Keratinocyte (primary cell): ENCODE measurements around the gene MSANTD2. TPM values are rescaled to one million over a fixed set of nuclear protein-coding genes. Genes with fewer than 3 reads are reported as not detected.

ENCODE experiments used
- DNase-seq: peaks from one replicate; pipeline ENCODE4 v3.0.0-alpha.2; 2011; ENCODE audit warnings: low read depth, missing footprints, low spot score
- FAIRE-seq: peaks from 2 replicates; lab custom pipeline; 2011; peaks lifted over from hg19 to GRCh38; lab: Jason Lieb, UNC
- H2AFZ ChIP-seq: 2 replicates; pipeline ENCODE4 v1.6.0; 2012; ENCODE audit warnings: low read length, control low read depth, inconsistent platforms; ENCODE audit not compliant: control insufficient read depth
- H3K27ac ChIP-seq: 2 replicates; pipeline ENCODE4 v1.5.1; 2011; ENCODE audit warnings: low read length; ENCODE audit not compliant: control insufficient read depth, insufficient read depth
- H3K27me3 ChIP-seq: 3 replicates; pipeline ENCODE4 v1.6.0; 2011; ENCODE audit warnings: low read length; ENCODE audit not compliant: control insufficient read depth, insufficient read depth; ENCODE audit errors: extremely low read depth
- H3K36me3 ChIP-seq, 2 experiments: 2 replicates in 1 of 2; 3 replicates in 1 of 2; pipeline ENCODE4 v1.5.1; 2011; ENCODE audit warnings: low read length in 2 of 2, mild to moderate bottlenecking in 1 of 2; ENCODE audit not compliant: control insufficient read depth in 2 of 2, insufficient read depth in 2 of 2; ENCODE audit errors: extremely low read depth in 1 of 2
- H3K4me1 ChIP-seq: 3 replicates; pipeline ENCODE4 v1.5.1; 2011; ENCODE audit warnings: low read length; ENCODE audit not compliant: control insufficient read depth, insufficient read depth; ENCODE audit errors: extremely low read depth
- H3K4me2 ChIP-seq: 3 replicates; pipeline ENCODE4 v1.6.0; 2011; ENCODE audit warnings: low read depth, low read length; ENCODE audit not compliant: control insufficient read depth, insufficient read depth; ENCODE audit errors: extremely low read depth
- H3K4me3 ChIP-seq, 3 experiments: fragments of 200-600 bp in 1 of 3; sonication (generic) in 1 of 3; 2 replicates in 2 of 3; 3 replicates in 1 of 3; pipeline ENCODE4 v1.5.1; 2011 to 2016; ENCODE audit warnings: low read length in 3 of 3, mild to moderate bottlenecking in 3 of 3, control low read depth in 2 of 3, inconsistent platforms in 1 of 3, low read depth in 1 of 3, mixed read lengths in 1 of 3, mixed run types in 1 of 3, moderate library complexity in 1 of 3; ENCODE audit not compliant: control insufficient read depth in 2 of 3, insufficient read depth in 2 of 3; ENCODE audit errors: extremely low read depth in 1 of 3
- H3K79me2 ChIP-seq: 2 replicates; pipeline ENCODE4 v1.6.0; 2012; ENCODE audit warnings: low read length; ENCODE audit not compliant: control insufficient read depth, insufficient read depth
- H3K9ac ChIP-seq: 3 replicates; pipeline ENCODE4 v1.6.0; 2011; ENCODE audit warnings: low read length; ENCODE audit not compliant: control insufficient read depth, insufficient read depth; ENCODE audit errors: extremely low read depth
- H3K9me1 ChIP-seq: 3 replicates; pipeline ENCODE4 v1.6.0; 2011; ENCODE audit warnings: low read length; ENCODE audit not compliant: control insufficient read depth, insufficient read depth; ENCODE audit errors: extremely low read depth
- H3K9me3 ChIP-seq: 2 replicates; pipeline ENCODE4 v1.5.1; 2012; ENCODE audit warnings: low read depth, low read length; ENCODE audit not compliant: control insufficient read depth
- H4K20me1 ChIP-seq: 3 replicates; pipeline ENCODE4 v1.6.0; 2011; ENCODE audit warnings: low read length; ENCODE audit not compliant: control insufficient read depth, insufficient read depth; ENCODE audit errors: extremely low read depth
- EZH2 ChIP-seq: IDR thresholded peaks from one replicate; pipeline ENCODE4 v1.6.1; 2012; ENCODE audit warnings: inconsistent platforms, mild to moderate bottlenecking, low read length, moderate library complexity
- dilution Hi-C: fragments of 300-500 bp; cut with MboI; formaldehyde crosslinking; loops from one replicate; pipeline ENCODE4 v1.7.0; 2020; ENCODE audit warnings: low sequenced_read_pairs; ENCODE audit not compliant: extremely low pct_ligation_motif_present
- polyA plus RNA-seq, 5 experiments: library from polyadenylated mRNA; depleted of rRNA in 3 of 5; stranded (reverse) in 3 of 5; stranded (forward) in 1 of 5; unstranded in 1 of 5; fragments of >200 nt; gene quantifications; 1 replicate in 1 of 5; 2 replicates in 3 of 5; 3 replicates in 1 of 5; pipeline versions ENCODE4 v1.2.1 to v1.2.3, GENCODE V29; 2011 to 2012; ENCODE audit warnings: missing spikeins in 2 of 5, low read depth in 1 of 5, low replicate concordance in 1 of 5
- TF ChIP-seq, protein P1 (sequence below), 3 experiments: IDR thresholded peaks in 1 of 3; conservative IDR thresholded peaks in 1 of 3; optimal IDR thresholded peaks in 1 of 3; 2 replicates in 2 of 3; 3 replicates in 1 of 3; pipeline versions ENCODE3 to v1.5.1; 2011; ENCODE audit warnings: low read length in 3 of 3, mild to moderate bottlenecking in 3 of 3, moderate library complexity in 2 of 3, control low read depth in 1 of 3, inconsistent platforms in 1 of 3; ENCODE audit not compliant: insufficient read depth in 2 of 3; ENCODE audit errors: extremely low read depth in 1 of 3

MSANTD2 gene
- polyA plus RNA-seq, 1 donor (not counting 4 experiments of a cell fraction or from before 2014, with no cell fraction given) = 6.6 TPM

DNA sequence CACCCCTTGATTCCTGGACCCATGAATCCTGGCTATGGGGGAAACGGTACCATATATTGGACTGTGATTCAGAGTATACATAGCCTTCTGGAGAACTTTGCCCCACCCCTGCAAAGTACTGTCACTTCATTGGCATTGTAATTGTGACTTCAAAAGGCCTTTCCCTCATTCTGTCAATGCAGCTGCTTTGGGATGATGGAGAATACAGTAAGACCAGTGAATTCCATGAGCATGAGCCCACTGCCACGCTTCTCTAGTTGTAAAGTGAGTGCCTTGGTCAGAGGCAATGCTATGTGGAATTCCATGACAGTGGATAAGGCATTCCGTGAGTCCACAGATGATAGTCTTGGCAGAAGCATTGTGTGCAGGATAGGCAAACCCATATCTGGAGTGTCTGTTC lies 25.7 kb upstream of the MSANTD2 start:
- H3K27me3 ChIP-seq = peaks cover 56% of the 10 kb centered on the region
- FAIRE-seq (no peak), DNase-seq (no peak)
- TF ChIP-seq, protein P1, sequence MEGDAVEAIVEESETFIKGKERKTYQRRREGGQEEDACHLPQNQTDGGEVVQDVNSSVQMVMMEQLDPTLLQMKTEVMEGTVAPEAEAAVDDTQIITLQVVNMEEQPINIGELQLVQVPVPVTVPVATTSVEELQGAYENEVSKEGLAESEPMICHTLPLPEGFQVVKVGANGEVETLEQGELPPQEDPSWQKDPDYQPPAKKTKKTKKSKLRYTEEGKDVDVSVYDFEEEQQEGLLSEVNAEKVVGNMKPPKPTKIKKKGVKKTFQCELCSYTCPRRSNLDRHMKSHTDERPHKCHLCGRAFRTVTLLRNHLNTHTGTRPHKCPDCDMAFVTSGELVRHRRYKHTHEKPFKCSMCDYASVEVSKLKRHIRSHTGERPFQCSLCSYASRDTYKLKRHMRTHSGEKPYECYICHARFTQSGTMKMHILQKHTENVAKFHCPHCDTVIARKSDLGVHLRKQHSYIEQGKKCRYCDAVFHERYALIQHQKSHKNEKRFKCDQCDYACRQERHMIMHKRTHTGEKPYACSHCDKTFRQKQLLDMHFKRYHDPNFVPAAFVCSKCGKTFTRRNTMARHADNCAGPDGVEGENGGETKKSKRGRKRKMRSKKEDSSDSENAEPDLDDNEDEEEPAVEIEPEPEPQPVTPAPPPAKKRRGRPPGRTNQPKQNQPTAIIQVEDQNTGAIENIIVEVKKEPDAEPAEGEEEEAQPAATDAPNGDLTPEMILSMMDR (optimal IDR thresholded peaks at IDR 0.05 in 1 of 3, IDR thresholded peaks at IDR 0.05 in 1 of 3, conservative IDR thresholded peaks at IDR 0.05 in 1 of 3; ENCODE audit: extremely low read depth in 1 of 3, insufficient read depth in 2 of 3, low read length in 3 of 3) = no peak
- no peak for TF ChIP-seq EZH2
- no peak overlapping the region for H2AFZ ChIP-seq
- no peaks in the 10 kb centered on the region for H3K9me1 ChIP-seq
- H3K4me2 ChIP-seq = no peak overlapping the region
- no peak overlapping the region for H3K4me3 ChIP-seq
- no peak overlapping the region for H3K27ac ChIP-seq
- H3K9ac ChIP-seq = no peak overlapping the region
- no peaks in the 10 kb centered on the region for H3K9me3 ChIP-seq
- no peaks in the 10 kb centered on the region for H3K4me1 ChIP-seq
- H4K20me1 ChIP-seq = no peaks in the 10 kb centered on the region
- dilution Hi-C loops = no loop called here
- no peaks in the 10 kb centered on the region for H3K79me2 ChIP-seq
- H3K36me3 ChIP-seq = no peaks in the 10 kb centered on the region

DNA sequence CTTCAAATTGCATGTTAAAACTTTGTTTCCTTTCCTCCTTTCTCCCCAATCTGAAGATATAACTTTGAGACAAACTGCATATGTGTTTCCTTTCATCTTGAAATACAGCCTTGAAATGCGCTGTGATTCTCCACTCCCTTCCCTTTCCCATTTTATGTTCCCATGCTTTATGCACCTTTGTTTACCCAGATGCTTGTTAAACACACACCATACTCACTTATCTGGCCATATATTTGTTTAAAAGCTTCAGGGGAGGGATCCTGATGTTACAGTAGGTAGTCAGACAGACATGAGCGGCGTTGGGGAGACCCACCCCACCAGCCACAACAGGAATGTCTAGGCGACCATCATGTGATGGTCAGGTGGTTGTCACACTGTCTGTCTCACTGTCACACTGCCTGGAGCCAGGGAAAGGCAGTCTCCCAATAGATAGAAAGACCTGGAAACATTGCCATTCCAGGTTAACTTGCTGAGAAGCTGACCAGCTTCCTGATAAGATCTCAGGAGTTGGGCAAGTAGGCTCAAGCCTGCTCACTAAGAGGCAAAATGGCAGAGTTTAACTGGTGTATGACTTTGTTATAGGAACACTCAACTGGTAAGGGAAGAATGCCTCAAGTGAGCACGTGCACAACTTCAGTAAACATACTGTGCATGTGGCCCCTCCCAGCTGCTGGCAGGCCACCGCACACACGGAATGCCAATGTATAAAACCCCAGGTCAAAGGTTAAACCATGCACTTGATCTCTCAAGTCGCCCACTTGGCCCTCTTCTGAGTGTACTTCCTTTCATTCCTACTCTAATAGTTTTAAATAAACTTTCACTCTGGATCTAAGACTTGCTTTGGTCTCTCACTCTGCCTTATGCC lies 23.5 kb upstream of the MSANTD2 start:
- Histone ChIP-seq H3K4me2 (no peak overlapping the region), H3K79me2 (no peaks in the 10 kb centered on the region), H3K9me1 (no peaks in the 10 kb centered on the region), H3K9me3 (no peaks in the 10 kb centered on the region), H3K27ac (no peak overlapping the region), H3K27me3 (peaks cover 53% of the 10 kb centered on the region), H3K9ac (no peak overlapping the region), H4K20me1 (no peaks in the 10 kb centered on the region), H3K4me3 (no peak overlapping the region), H3K4me1 (no peaks in the 10 kb centered on the region), H2AFZ (no peak overlapping the region), H3K36me3 (no peaks in the 10 kb centered on the region)
- TF ChIP-seq, protein P1 (optimal IDR thresholded peaks at IDR 0.05 in 1 of 3, IDR thresholded peaks at IDR 0.05 in 1 of 3, conservative IDR thresholded peaks at IDR 0.05 in 1 of 3; ENCODE audit: extremely low read depth in 1 of 3, insufficient read depth in 2 of 3, low read length in 3 of 3) = no peak
- no peak for TF ChIP-seq EZH2
- dilution Hi-C loops = no loop called here
- DNase-seq (no peak), FAIRE-seq (no peak)
